ENCODE measurements around the gene USP32.
"Not testable (repeated sequence)": the region's sequence is repeated elsewhere in the genome, so short reads cannot be mapped to it uniquely, and the experiment has no call there.

The USP32 gene

DNA sequence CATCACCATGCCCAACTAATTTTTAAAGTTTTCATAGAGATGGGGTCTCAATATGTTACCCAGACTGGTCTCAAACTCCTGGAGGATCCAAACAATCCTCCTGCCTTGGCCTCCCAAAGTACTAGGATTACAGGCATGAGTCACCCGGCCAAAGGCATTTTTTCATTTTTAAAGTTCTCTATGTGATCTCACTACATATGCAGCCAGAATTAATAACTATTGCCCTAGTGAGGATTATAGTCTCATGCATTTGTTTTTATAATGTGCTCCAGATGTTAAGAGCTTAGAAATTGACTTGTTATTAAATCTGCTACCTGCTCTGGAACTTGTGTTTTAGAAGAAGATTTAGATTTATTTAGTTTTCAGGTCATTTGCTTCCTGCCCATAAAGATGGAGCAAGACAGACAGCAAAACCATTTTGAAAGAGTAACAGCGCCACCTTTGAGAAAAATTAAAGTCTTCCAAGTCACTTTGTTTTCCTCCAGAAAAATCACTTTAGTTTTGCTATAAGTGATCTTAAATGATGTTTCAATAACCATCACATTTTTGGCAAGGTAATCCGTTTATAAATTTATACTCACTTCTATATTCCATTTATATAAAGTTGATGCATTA lies 162.6 kb downstream of the USP32 start:
- DNase-seq: peak in 1 of 4 experiments; percentile 16

DNA sequence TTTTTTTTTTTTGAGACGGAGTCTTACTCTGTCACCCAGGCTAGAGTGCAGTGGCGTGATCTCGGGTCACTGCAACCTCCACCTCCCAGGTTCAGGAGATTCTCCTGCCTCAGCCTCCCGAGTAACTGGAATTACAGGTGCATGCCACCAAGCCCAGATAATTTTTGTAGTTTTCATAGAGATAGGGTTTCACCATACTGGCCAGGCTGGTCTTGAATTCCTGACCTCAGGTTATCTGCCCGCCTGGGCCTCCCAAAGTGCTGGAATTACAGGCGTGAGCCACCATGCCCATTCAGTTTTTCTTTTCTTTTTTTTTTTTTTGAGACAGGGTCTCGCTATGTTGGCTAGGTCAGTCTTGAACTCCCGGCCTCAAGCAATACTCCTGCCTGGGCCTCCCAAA lies 164.7 kb downstream of the USP32 start:
- DNase-seq: not testable (repeated sequence)

DNA sequence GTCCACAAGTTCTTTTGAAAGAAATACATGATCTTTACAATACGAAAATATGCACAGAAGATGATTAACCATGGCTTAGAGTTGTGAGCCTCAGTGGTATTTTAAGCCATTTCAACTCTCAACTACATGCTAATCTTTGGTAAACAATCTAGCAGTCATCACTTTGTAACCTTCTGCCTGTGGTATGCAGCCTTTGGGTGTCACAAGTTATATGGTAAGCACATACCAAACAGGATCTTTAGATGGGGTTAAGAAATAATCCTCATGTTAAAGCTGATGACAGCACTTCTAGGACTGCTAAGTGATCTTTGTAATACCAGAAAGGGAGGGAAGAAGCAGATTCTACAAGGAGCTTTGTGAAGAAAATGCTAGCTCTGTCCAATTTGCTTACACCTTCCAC lies 167.9 kb downstream of the USP32 start:
- peak in 2 of 4 experiments; percentile 25 to 38 for DNase-seq

DNA sequence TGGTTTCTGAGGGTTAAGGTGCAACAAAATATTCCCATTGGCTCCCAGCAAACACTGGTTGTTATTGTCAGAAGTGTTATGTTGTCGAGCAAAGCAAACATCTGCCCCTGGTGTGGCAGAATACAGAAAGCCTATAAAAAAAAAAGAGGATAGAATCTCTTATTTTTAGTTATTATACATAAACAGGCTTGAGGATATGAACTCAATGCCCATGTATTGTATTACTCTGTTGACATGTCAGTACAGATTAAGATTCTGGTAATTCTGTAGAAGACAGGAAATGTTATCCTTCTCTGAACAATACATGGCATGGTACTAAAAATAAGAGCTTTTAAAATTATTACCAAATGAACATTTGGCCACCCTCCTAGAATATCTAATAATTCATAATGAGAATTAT lies 168.5 kb downstream of the USP32 start:
- no peak for DNase-seq

DNA sequence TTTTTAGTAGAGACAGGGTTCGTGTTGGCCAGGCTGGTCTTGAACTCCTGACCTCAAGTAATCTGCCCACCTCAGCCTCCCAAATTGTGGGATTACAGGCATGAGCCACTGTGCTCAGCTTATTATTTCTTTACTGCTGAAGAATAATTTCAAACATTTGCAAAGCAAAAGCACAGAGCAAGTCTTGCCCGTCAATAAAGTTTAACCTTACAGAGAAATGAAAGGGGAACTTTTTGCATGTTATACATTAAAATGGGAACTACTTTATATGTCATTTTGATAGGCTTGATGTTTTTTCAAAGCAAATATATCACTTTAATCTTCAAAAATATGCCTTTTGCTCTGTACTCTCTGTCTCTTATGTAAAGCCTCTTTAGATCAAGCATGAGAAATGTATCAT lies 173.2 kb downstream of the USP32 start:
- not testable (repeated sequence) for DNase-seq

- not testable (repeated sequence) for DNase-seq
Measured at GRCh38 chr17:60215895-60216294, 176.0 kb downstream of the USP32 start.

DNA sequence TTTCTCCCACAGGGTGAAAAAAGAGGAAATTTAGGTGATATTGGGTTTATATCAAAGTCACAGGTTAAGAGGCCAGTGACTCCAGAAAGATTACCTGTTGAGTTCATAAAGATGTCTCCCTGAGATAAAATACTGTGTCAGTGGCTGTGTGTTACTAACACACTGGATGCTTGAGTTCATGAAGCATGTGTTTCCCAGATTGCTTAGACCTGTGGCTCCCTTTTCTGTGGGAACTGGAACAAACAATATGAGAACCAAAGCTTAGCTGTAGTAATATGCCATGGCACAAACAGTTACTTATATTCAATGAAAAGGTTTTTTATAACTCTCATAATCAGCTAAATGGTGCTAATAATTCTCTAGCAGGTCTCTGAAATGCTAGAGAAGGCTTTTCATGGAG lies 180.7 kb downstream of the USP32 start:
- not testable (repeated sequence) for DNase-seq

DNA sequence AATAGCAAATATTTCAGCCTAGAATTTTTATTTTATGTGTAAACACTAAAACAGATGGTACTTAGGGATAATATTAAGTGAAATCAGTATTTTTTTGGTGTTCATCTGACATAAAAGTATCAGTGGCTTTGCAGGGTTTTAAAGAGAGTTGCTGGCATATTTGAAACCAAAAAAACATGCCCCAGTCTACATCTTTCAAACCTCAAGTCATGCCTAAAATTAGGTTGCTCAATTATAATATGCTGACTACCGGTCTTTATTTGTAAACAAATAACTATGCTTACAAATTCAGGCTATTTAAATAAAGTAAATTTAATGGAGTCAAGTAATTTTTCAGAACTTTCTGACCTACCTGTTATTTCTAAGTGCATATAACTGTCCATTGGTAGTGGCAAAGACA lies 183.6 kb downstream of the USP32 start:
- not testable (repeated sequence) for DNase-seq

GRCh38 chr17:60205782-60206181 lies 186.2 kb downstream of the USP32 start:
- not testable (repeated sequence) for DNase-seq

DNA sequence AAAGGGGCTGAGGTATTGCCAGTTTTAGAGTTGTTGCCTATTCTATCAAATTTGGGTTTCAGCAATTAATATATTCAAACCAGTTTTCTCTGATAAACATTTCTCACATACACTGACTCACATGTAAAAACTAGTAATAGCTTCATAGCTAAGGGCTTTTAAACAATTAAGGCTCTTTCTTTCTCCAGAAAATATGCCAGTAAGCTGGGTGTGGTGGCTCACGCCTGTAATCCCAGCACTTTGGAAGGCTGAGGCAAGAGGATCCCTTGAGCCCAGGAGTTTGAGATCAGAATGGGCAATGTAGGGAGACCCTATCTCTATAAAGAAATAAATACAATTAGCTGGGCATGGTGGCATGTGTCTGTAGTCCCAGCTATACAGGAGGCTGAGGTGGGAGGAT lies 193.3 kb downstream of the USP32 start:
- DNase-seq: not testable (repeated sequence)

- not testable (repeated sequence) for DNase-seq
Measured at GRCh38 chr17:60194141-60194540, 197.8 kb downstream of the USP32 start.

GRCh38 chr17:60193482-60193881 lies 198.5 kb downstream of the USP32 start:
- DNase-seq: no peak

DNA sequence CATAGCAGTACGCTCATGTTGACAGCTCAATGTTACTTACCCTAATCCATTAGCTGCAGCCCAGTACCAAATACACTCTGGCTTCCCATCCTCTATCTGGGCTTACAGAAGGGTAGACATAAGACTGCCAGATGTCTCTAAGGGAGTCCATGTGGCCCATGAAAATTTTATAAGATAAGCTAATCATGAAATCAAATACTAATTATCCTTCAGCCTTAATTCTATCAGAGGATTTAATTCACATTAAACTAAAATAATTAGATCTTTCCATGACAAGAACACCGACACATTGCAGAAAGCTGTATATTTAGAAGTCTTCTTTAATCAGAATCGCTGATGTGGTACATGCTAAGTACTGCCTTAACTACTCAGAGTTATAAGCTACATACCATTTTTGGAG lies 198.9 kb downstream of the USP32 start:
- DNase-seq: not testable (repeated sequence)

DNA sequence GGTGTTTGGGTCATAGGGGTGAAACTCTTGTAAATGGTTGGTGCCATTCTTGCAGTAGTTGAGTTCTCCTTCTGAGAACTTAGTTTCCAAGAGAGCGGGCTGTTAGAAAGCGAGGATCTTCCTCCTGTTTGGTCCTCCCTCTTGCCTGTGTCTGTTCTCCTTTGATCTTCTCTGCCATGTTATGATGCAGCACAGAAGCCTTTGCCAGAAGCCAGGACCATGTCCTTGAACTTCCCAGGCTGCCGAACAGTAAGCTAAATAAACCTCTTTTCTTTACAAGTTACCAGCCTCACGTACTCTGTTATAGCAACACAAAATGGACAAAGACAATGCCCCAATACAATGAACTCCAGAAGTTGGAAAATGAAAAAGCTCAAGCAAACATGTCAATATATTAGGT lies 201.9 kb downstream of the USP32 start:
- not testable (repeated sequence) for DNase-seq

DNA sequence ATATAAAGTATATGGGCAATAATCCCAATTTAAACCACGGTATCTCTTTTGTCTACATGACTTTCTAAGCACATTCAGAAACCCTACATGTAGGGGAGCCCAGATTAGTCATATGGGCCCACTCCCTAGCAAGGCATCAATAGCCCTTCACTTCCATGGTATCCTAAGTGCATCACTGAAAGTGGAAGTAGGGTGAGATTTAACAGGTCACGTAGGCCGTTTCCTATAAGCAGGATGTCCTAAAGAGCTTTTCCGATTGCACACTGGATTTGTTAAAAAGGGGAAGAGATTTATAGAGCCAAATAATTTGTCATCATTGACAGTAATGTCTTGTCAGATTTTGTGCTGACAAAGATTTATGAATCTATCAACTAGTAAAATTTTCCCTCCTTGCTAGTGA lies 203.2 kb downstream of the USP32 start:
- peak; percentile 35 to 80 (median 54) for DNase-seq

- DNase-seq: peak; percentile 49 to 73 (median 64)
Measured at GRCh38 chr17:60186846-60187745, 204.8 kb downstream of the USP32 start.

- DNase-seq: not testable (repeated sequence)
Measured at GRCh38 chr17:60186372-60186771, 205.6 kb downstream of the USP32 start.

GRCh38 chr17:60180380-60180779 lies 211.6 kb downstream of the USP32 start:
- DNase-seq: not testable (repeated sequence)

DNA sequence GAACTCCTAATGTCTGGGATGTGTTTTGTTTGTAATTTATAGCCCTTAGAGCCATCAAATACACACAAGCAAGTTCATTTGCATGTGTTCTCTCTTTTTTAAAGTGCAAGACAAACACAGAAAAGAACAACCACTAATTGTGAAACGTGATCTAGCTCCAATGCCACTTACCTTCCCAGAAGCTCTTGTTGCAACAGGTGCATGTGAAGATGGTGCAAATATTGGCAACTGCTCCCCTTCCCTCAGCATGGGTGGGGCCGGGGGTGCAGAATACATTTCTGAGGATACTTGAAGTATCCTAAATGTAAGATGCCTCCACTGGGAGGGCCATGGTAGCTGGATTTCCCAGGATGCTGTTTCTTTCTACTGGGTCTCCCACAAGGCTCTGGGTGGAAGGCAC lies 213.8 kb downstream of the USP32 start:
- DNase-seq: not testable (repeated sequence)

DNA sequence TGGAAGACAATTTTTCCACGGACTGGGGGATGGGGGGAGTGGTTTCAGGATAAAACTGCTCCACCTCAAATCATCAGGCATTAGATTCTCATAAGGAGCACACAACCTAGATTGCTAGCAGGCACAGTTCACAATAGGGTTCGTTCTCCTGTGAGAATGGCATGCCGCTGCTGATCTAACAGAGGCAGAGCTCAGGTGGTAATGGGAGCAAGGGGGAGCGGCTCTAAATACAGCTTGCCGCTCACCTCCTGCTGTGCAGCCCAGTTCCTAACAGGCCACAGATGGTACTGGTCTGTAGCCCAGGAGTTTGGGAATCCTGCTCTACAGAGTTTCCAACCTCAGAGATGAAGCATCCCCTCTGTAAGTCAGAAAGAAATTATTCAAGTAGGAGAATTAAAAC lies 215.2 kb downstream of the USP32 start:
- DNase-seq: not testable (repeated sequence)

DNA sequence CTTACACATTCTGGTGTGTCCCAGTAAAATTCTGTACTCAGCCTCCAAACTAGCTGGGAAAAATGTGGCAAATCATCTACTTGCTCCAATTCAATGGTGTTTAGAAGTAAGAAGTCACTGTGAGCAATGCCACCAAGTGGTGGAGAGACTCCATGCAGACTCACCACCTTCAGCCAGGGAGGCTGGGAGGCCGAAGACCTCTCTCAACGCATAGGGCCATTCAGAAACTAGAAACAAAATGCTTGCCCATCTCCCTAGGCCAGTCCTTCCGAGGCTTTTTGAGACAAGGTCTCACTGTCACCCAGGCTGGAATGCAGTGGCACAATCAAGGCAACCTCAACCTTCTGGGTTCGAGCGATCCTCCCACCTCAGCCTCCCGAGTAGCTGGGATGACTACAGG lies 217.2 kb downstream of the USP32 start:
- not testable (repeated sequence) for DNase-seq

- no peak for DNase-seq
Measured at GRCh38 chr17:60174035-60174434, 217.9 kb downstream of the USP32 start.

DNA sequence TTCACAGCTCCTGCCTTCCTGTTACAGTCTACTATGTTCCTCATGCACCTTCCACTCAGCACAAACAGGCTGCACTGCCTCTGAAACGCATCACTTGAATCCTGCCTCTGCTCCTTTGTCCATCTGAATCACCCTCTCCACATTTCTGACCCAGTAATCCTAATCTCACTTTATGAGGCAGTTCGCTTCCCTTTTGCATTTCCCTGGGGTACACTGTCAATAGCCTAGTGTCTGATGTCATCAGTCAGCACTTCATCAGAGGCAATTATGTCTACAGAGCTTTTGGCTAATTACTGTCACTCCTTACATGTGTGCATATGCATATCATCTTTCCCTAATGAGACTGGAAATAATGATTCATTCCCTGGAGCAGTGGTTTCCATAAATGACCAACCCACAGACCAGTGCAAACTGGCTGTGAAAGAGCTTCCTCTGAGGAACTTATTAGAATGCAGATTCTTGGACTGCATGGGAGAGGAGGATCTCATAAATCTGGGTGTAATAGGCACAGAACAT lies 218.6 kb downstream of the USP32 start:
- peak in 2 of 4 experiments; percentile 18 to 44 for DNase-seq

DNA sequence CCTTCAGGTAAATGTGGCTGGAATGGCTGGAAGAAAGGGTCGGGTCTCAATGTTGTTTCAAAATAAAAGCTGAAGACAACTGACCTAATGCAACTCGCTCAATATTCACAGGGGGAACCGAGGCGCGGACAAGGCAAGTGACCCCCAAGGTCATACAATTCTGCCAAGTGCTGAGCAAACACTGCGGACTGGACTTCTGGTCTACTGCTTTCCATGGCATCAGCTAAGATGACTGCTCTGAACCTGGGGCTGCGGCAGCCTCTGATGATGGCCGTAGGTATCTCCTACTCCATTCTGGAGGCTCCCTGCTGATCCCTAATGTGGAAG lies 220.2 kb downstream of the USP32 start:
- no peak for DNase-seq
